BLaER1 treated with 17β-estradiol and CSF1 and Interleukin-3, amounts not matched to agents 10 nM and 100 nM (cell line): ENCODE measurements around the gene RAB11FIP2.
"Not testable (repeated sequence)": the region's sequence is repeated elsewhere in the genome, so short reads cannot be mapped to it uniquely, and the experiment has no call there.

ENCODE experiments used
- H3K27ac ChIP-seq, 11 experiments: shearing (Covaris generic); formaldehyde crosslinking; 2 replicates each; pipeline ENCODE4 v1.8.1; 2022
- H3K27me3 ChIP-seq, 11 experiments: shearing (Covaris generic); formaldehyde crosslinking; 2 replicates each; pipeline ENCODE4 v1.8.1; 2022
- H3K36me3 ChIP-seq, 11 experiments: shearing (Covaris generic); formaldehyde crosslinking; 2 replicates each; pipeline ENCODE4 v1.8.1; 2022
- H3K4me1 ChIP-seq, 10 experiments: shearing (Covaris generic); formaldehyde crosslinking; 2 replicates each; pipeline ENCODE4 v1.8.1; 2022
- H3K4me2 ChIP-seq, 11 experiments: shearing (Covaris generic); formaldehyde crosslinking; 2 replicates each; pipeline ENCODE4 v1.8.1; 2022
- H3K4me3 ChIP-seq, 10 experiments: shearing (Covaris generic); formaldehyde crosslinking; 2 replicates each; pipeline ENCODE4 v1.8.1; 2022
- H3K9ac ChIP-seq, 11 experiments: shearing (Covaris generic); formaldehyde crosslinking; 2 replicates each; pipeline ENCODE4 v1.8.1; 2022
- H3K9me3 ChIP-seq, 11 experiments: shearing (Covaris generic); formaldehyde crosslinking; replicated peaks in 1 of 11; 2 replicates each; pipeline ENCODE4 v1.8.1; 2022
- H4K20me1 ChIP-seq, 11 experiments: shearing (Covaris generic); formaldehyde crosslinking; 2 replicates each; pipeline ENCODE4 v1.8.1; 2022
- Cebpa-rat ChIP-seq, 11 experiments: shearing (Covaris generic); IDR thresholded peaks; 2 replicates each; pipeline ENCODE4 v1.8.1; 2022

Gene RAB11FIP2, protein sequence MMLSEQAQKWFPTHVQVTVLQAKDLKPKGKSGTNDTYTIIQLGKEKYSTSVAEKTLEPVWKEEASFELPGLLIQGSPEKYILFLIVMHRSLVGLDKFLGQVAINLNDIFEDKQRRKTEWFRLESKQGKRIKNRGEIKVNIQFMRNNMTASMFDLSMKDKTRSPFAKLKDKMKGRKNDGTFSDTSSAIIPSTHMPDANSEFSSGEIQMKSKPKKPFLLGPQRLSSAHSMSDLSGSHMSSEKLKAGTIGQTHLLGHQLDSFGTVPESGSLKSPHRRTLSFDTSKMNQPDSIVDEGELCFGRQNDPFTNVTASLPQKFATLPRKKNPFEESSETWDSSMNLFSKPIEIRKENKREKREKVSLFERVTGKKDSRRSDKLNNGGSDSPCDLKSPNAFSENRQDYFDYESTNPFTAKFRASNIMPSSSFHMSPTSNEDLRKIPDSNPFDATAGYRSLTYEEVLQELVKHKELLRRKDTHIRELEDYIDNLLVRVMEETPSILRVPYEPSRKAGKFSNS

DNA sequence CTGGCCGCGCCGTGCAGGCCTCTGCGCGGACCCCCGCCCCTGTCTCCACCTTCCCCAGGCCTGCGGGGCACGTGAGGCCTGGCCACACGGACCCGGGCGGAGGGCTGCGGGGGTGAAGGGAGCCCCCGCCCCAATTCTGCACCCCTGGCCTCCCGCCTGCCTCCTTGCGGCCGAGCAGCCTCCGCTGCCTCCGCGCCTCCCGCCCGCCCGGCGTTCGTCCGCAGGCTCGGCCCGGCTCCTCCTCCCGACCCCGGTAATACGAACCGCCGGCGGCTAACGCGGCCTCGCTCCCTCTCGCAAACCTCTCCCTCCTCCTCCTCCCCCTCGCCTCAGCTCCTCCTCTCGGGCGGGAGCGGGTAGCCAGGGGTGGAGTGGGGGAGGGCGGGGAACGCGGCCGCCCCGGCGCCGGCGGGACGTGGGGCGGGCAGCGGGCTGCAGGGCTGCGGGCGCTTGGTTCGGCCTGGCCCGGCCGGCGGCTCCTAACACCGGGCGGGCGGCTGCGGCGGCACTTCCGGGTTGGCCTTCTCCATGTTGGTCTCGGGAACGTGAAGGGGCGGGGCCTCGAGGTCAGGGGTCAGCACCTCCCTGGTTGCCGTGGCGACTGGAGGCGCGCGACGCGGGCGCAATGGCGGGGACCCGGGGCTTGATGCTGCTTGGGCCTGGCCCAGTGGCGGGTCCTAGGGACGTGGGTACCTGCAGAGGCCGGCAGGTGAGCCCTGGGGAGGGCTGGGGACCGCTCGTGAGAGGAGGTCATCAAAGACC is at the start of gene RAB11FIP2:
TSS of gene RAB11FIP2 (minus strand) at position 547 of the 762 bp plus-strand sequence. CDS start 778 bp downstream, outside the sequence.
- Histone ChIP-seq H3K27ac (peak within 1 kb of the TSS; percentile 92 to 98 (median 96)), H4K20me1 (peaks cover 0 to 27% (median 13%) of the 10 kb centered on the region in 11 experiments; a peak in 9 of 22 replicates), H3K9ac (peak within 1 kb of the TSS; percentile 94 to 96 (median 96)), H3K4me1 (peaks cover 10 to 37% (median 30%) of the 10 kb centered on the region in 10 experiments), H3K27me3 (no peaks in the 10 kb centered on the region), H3K4me3 (peak within 1 kb of the TSS; percentile 85 to 98 (median 92)), H3K9me3 (no peaks in the 10 kb centered on the region), H3K36me3 (no peaks in the 10 kb centered on the region), H3K4me2 (peak within 1 kb of the TSS; percentile 74 to 97 (median 93))
- no peak for TF ChIP-seq Cebpa-rat (IDR thresholded peaks at IDR 0.05)

DNA sequence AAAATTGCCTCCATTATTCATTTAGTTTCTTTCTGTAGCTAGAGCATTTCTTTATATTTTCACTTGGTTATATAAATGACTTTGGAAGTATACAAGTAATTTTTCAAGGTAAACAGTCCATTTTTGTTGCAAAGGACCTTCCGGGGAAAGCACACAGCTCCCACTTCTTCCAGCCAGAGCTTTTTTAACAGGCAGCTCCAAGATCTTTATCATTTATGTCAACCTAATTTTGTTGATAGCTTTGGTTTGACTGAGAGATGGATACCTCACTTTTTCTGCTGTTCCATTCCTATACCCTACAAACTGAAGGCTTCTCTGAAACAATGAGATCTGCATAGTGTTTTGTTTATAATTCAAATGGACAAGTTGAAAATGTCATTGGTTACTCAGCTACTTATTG is 49.3 kb upstream of the RAB11FIP2 start:
- Histone ChIP-seq H3K27me3 (no peaks in the 10 kb centered on the region), H3K36me3 (no peaks in the 10 kb centered on the region), H3K4me1 (no peaks in the 10 kb centered on the region), H3K4me3 (no peak overlapping the region), H4K20me1 (no peaks in the 10 kb centered on the region), H3K9me3 (no peaks in the 10 kb centered on the region), H3K27ac (no peak overlapping the region), H3K9ac (no peak overlapping the region), H3K4me2 (no peak overlapping the region)
- TF ChIP-seq Cebpa-rat (IDR thresholded peaks at IDR 0.05), result no peak

DNA sequence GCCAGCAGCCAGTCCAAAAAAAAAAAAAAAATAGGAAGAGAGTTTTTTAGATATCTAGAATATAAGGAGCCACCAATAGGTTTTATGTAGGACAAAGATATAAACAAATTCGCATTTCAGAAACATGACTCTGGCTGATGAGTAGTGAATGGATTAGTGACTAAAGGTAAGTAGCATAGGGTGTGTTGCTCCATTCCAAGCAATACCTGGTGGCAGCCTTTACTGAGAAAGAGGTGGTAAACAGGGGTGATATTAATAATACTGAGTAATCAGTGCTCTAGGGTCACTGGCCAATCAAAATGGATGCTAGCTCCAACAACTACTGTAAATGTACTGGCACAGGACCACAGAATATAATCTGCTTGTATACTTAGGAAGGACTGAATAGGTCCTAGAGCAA is 45.5 kb upstream of the RAB11FIP2 start:
- Histone ChIP-seq H3K9ac (no peak overlapping the region), H3K4me1 (no peaks in the 10 kb centered on the region), H3K36me3 (no peaks in the 10 kb centered on the region), H3K4me3 (no peak overlapping the region), H3K27ac (no peak overlapping the region), H3K4me2 (no peak overlapping the region), H4K20me1 (no peaks in the 10 kb centered on the region), H3K27me3 (no peaks in the 10 kb centered on the region), H3K9me3 (no peaks in the 10 kb centered on the region)
- no peak for TF ChIP-seq Cebpa-rat (IDR thresholded peaks at IDR 0.05)

DNA sequence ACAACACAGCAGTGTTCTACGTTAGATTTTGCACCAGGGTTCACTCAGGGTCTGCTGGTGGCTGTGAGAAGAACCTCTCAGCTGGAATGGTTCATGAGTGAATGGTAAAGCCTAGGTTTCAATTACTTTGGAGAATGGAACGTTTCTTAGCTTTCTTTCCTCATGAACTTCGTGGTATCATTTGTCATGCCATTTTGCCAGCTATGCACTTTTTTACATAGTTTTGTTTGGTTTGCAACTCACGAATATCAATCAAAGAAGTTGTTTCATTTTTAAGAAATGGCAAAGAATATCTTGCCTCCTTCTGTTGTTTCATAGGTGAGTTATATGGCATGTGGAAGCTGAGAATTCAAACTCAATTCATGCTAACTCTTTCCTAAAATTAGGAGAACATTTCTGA is 34.1 kb upstream of the RAB11FIP2 start:
- Histone ChIP-seq H3K36me3 (no peaks in the 10 kb centered on the region), H3K4me3 (no peak overlapping the region)
- TF ChIP-seq Cebpa-rat (IDR thresholded peaks at IDR 0.05), result no peak

DNA sequence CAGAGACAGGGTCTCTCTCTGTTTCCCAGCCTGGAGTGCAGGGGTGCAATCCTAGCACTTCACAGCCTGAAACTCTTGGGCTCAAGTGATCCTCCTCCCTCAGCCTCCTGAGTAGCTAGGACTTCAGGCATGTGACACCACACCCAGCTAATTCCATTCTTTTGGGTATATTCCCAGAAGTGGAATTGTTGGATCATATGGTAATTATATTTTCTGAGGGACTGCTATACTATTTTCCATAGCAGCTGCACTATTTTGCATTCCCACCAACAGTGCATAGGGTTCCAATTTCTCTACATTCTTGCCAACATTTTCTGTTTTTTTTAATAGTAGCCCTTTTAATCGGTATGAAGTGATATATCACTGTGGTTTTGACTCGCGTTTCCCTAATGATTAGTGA is 30.0 kb upstream of the RAB11FIP2 start:
- Histone ChIP-seq H3K4me2 (no peak overlapping the region), H3K4me1 (no peaks in the 10 kb centered on the region), H3K36me3 (no peaks in the 10 kb centered on the region), H3K9me3 (no peaks in the 10 kb centered on the region), H3K4me3 (no peak overlapping the region), H3K27me3 (no peaks in the 10 kb centered on the region), H4K20me1 (no peaks in the 10 kb centered on the region), H3K9ac (no peak overlapping the region), H3K27ac (no peak overlapping the region)
- no peak for TF ChIP-seq Cebpa-rat (IDR thresholded peaks at IDR 0.05)

More for the DNA sequence above, 34.1 kb upstream of the RAB11FIP2 start:
- Histone ChIP-seq H3K27ac (no peak overlapping the region), H3K4me1 (no peaks in the 10 kb centered on the region), H3K9me3 (peaks cover 0 to 11% (median 5%) of the 10 kb centered on the region in 11 experiments; a peak in 4 of 22 replicates), H3K4me2 (no peak overlapping the region), H4K20me1 (no peaks in the 10 kb centered on the region), H3K9ac (no peak overlapping the region), H3K27me3 (no peaks in the 10 kb centered on the region)

DNA sequence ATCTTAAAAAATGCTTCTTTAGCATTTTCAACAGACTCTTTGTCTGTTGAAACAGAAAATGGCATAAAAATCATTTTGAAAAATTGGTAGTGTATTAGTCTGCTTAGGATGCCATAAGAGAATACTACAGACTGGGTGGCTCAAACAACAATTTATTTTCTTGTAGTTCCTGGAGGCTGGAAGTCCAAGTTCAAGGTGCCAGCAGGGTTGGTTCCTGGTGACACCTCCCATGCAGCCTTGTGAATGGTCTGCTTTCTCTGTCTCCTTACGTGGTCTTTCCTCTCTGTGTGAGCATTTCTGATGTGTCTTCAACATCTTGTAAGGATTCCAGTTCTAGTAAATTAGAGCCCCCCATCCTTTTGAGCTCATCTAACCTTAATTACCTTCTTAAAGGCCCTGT is 26.1 kb upstream of the RAB11FIP2 start:
- no peak overlapping the region for H3K4me3 ChIP-seq
- H3K4me1 ChIP-seq, result no peaks in the 10 kb centered on the region
- no peaks in the 10 kb centered on the region for H3K9me3 ChIP-seq
- H4K20me1 ChIP-seq, result no peaks in the 10 kb centered on the region
- no peak for TF ChIP-seq Cebpa-rat (IDR thresholded peaks at IDR 0.05)
- no peaks in the 10 kb centered on the region for H3K27me3 ChIP-seq
- no peaks in the 10 kb centered on the region for H3K36me3 ChIP-seq
- no peak overlapping the region for H3K9ac ChIP-seq
- H3K4me2 ChIP-seq, result no peak overlapping the region
- H3K27ac ChIP-seq, result no peak overlapping the region

DNA sequence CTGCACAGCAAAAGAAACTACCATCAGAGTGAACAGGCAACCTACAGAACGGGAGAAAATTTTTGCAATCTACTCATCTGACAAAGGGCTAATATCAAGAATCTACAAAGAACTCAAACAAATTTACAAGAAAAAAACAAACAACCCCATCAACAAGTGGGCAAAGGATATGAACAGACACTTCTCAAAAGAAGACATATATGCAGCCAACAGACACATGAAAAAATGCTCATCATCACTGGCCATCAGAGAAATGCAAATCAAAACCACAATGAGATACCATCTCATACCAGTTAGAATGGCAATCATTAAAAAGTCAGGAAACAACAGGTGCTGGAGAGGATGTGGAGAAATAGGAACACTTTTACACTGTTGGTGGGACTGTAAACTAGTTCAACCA is 20.6 kb upstream of the RAB11FIP2 start:
- not testable (repeated sequence) for H4K20me1 ChIP-seq, H3K9me3 ChIP-seq, H3K4me3 ChIP-seq, H3K9ac ChIP-seq, H3K4me2 ChIP-seq, H3K4me1 ChIP-seq, H3K27ac ChIP-seq, H3K27me3 ChIP-seq, H3K36me3 ChIP-seq

DNA sequence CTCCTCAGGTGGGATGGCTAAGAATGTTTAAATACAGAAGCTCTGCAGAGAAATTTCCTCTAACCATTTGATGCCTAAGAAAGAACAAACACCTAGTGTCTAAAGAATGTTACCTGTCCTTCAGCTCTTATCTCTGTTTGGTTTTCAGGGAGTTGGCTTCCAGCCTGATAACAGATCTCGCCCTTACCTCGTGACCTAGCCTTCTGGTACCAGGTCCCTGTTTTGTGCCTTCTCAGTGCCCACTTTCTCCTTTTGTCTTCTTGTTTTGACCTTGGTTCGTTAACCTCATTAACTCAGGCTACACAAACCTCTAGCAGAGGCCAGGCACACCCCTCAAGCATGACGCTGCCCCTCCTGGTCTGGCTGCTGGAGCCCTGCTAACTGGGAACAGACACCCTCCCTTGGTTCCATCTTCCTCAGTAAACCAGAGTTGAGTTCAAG is 16.1 kb upstream of the RAB11FIP2 start:
- peaks cover 0 to 4% (median 0%) of the 10 kb centered on the region in 11 experiments; a peak in 1 of 22 replicates for H3K9me3 ChIP-seq
- no peaks in the 10 kb centered on the region for H4K20me1 ChIP-seq
- H3K27me3 ChIP-seq, result no peaks in the 10 kb centered on the region
- H3K36me3 ChIP-seq, result no peaks in the 10 kb centered on the region
- TF ChIP-seq Cebpa-rat (IDR thresholded peaks at IDR 0.05), result no peak
- H3K4me1 ChIP-seq, result no peaks in the 10 kb centered on the region
- no peak overlapping the region for H3K4me2 ChIP-seq
- no peak overlapping the region for H3K27ac ChIP-seq
- no peak overlapping the region for H3K4me3 ChIP-seq
- no peak overlapping the region for H3K9ac ChIP-seq

DNA sequence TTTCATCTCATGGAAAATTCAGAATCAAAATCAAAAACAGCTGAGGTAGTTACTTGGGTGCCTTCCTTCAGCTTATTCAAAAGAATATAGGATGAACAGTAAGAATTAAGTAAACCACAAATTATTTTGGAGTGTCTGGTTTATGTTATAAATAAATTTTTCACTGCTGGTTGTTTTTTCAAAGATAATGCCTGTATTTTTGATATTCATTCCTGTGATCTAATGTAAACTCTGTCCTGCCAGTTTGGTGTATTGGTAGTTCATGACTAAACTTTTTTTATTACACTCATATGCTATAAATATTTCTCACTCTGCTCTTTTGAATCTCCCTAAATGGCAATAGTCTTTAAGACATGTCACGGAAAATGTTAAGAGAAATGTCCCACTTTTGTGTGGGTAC is 11.6 kb upstream of the RAB11FIP2 start:
- H3K36me3 ChIP-seq, result no peaks in the 10 kb centered on the region
- H3K4me1 ChIP-seq, result no peaks in the 10 kb centered on the region
- no peaks in the 10 kb centered on the region for H3K9me3 ChIP-seq
- H3K27me3 ChIP-seq, result no peaks in the 10 kb centered on the region
- H3K27ac ChIP-seq, result no peak overlapping the region
- H4K20me1 ChIP-seq, result no peaks in the 10 kb centered on the region
- no peak for TF ChIP-seq Cebpa-rat (IDR thresholded peaks at IDR 0.05)
- no peak overlapping the region for H3K9ac ChIP-seq
- H3K4me2 ChIP-seq, result no peak overlapping the region
- no peak overlapping the region for H3K4me3 ChIP-seq
